Esophagus (tissue), 2 donors: ENCODE results near the gene ZNF274. TPM values are rescaled to one million over a fixed set of nuclear protein-coding genes. Genes with fewer than 3 reads are reported as not detected.
"Not testable (repeated sequence)": the region's sequence is repeated elsewhere in the genome, so short reads cannot be mapped to it uniquely, and the experiment has no call there.

ENCODE experiments used
- H3K27ac ChIP-seq, 2 donors: one replicate each; pipeline ENCODE4 v1.5.1; 2013; ENCODE audit warnings: low read depth in 2 of 2, mild to moderate bottlenecking in 2 of 2, inconsistent platforms in 1 of 2, low read length in 1 of 2, moderate library complexity in 1 of 2
- H3K27me3 ChIP-seq, 2 donors: one replicate each; pipeline ENCODE4 v1.6.1; 2013; ENCODE audit warnings: low read length in 2 of 2, control low read depth in 1 of 2, mild to moderate bottlenecking in 1 of 2; ENCODE audit not compliant: insufficient read depth in 2 of 2, control insufficient read depth in 1 of 2
- H3K36me3 ChIP-seq, 2 donors: one replicate each; pipeline ENCODE4 v1.6.1; 2013; ENCODE audit warnings: low read length in 1 of 2; ENCODE audit not compliant: control insufficient read depth in 2 of 2, insufficient read depth in 2 of 2
- H3K4me1 ChIP-seq, 2 donors: one replicate each; pipeline ENCODE4 v1.6.1; 2013; ENCODE audit warnings: low read length in 1 of 2; ENCODE audit not compliant: control insufficient read depth in 2 of 2, insufficient read depth in 2 of 2
- H3K4me3 ChIP-seq, 2 donors: one replicate each; pipeline ENCODE4 v1.5.1; 2013; ENCODE audit warnings: low read length in 2 of 2, mild to moderate bottlenecking in 2 of 2, low read depth in 1 of 2, moderate library complexity in 1 of 2
- H3K9me3 ChIP-seq, 2 donors: one replicate each; pipeline ENCODE4 v1.6.1; 2013; ENCODE audit warnings: mild to moderate bottlenecking in 2 of 2, low read depth in 1 of 2, low read length in 1 of 2, moderate library complexity in 1 of 2; ENCODE audit not compliant: control insufficient read depth in 2 of 2, insufficient read depth in 1 of 2
- WGBS, 2 donors: extraction: QIAGEN DNeasy Blood & Tissue Kit; methylation state at CpG; one replicate each; pipeline ENCODE4 v1.1.7; 2013; 5-methylcytosine and 5-hydroxymethylcytosine counted together
- polyA plus RNA-seq, 2 donors: library from polyadenylated mRNA; stranded (reverse); fragments of 200-250 nt; gene quantifications; one replicate each; pipeline ENCODE4 v1.2.3, GENCODE V29; 2013
- donor health status: healthy with polysubstance abuse.
- donor health status: Bipolar disorder and iron deficiency.

Gene ZNF274
- polyA plus RNA-seq, 2 donors: 15.4 to 16.7 TPM

DNA sequence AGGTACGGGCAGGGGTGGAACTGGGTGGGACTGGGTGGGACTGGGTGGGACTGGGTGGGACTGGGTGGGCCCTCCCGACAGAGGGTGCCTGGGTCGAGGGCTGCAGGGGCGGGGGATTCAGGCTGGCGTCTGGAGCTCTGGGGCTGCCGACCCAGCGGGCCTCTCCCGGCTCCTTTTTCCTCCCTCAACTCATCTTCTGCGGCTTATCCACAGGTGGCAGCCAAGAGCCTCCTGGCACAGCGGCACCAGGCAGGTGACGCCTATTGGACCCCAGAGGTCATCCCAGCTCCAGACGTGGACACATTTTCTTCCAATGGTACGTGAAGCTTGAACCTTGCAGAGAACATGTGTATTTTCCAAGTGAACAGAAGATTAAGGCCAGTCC, 46.4 kb downstream of the ZNF274 start:
- peaks cover 2 to 13% of the 10 kb centered on the region in 2 donors for H3K4me1 ChIP-seq
- peak overlapping the region; percentile 65 to 84 for H3K4me3 ChIP-seq
- 11 to 23% methylated on average over 11 to 13 of the region's 13 CpGs for WGBS, 2 donors
- H3K9me3 ChIP-seq: peaks cover 8 to 22% of the 10 kb centered on the region in 2 donors
- H3K27me3 ChIP-seq: no peaks in the 10 kb centered on the region
- H3K36me3 ChIP-seq: peaks cover 11 to 23% of the 10 kb centered on the region in 2 donors
- H3K27ac ChIP-seq: peak overlapping the region; percentile 86 to 88

DNA sequence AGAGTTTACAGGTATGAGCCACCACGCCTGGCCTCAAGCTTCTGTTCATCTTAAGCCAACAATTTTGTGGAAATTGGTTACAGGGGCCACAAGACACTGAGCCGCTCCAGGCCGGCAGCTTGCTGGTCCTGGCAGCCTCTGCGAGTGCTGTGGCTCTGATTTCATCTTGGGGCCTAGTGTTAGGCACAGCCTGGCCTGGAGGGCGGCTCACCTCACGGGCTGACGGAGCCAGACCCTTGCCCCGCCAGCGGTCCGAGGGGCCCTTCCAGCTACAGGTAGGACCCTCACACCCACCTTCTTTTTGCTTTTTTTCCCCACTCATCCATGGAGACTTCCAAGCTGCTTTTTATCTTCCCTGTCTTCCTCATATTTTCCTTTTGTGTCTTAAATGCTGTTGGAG, 54.5 kb downstream of the ZNF274 start:
- WGBS, 2 donors: 98% methylated on average over 10 of the region's 10 CpGs
- peaks cover 18 to 39% of the 10 kb centered on the region in 2 donors for H3K9me3 ChIP-seq
- H3K27me3 ChIP-seq: no peaks in the 10 kb centered on the region
- H3K36me3 ChIP-seq: peaks cover 13 to 30% of the 10 kb centered on the region in 2 donors
- no peaks in the 10 kb centered on the region for H3K4me1 ChIP-seq
- no peak overlapping the region for H3K4me3 ChIP-seq
- no peak overlapping the region for H3K27ac ChIP-seq

DNA sequence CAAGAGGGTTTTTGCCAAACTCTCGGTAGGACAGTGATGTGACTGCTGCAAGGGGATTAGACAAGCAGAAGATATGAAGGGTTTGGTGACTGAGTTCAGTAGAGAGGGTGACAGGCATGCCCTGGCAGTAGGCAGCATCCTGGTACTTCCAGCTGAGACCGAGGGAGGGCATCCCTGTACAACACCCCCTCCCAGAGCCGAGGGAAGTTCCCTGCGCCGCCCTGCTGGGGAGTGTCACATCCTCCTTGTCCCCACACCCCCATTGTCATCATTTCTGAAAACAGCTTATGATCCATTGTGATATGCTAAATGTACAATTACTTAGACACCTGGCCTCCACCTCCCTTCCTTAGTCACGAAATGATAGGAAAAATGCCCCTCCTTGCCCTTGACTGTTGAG, 60.5 kb downstream of the ZNF274 start:
- WGBS, 2 donors: 99% methylated on average over 6 of the region's 6 CpGs
- Histone ChIP-seq H3K9me3 (peaks cover 34 to 65% of the 10 kb centered on the region in 2 donors), H3K27me3 (no peaks in the 10 kb centered on the region), H3K4me3 (no peak overlapping the region), H3K27ac (no peak overlapping the region), H3K4me1 (no peaks in the 10 kb centered on the region), H3K36me3 (peaks cover 41 to 66% of the 10 kb centered on the region in 2 donors)

DNA sequence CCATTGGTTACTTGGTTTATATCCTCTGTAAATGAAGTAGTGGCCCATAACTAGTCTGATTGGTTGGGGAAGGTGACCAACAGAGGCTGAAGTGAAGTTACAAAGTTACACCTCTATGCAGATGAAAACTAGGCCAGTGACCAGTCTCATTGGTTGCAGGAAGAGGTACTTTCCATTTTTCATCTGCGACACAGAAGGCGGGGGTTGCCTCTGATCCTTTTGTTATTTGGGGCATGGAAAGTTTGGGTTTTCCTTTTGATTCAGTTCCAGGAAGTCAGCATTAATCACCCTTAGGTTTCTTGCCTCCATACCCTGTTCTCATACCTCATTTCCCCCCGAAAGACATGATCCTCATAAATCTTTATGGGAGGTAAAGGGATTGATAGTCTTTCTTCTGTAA, 66.0 kb downstream of the ZNF274 start:
- no peak overlapping the region for H3K4me3 ChIP-seq
- WGBS, 2 donors: 94 to 97% methylated on average over 3 of the region's 3 CpGs

DNA sequence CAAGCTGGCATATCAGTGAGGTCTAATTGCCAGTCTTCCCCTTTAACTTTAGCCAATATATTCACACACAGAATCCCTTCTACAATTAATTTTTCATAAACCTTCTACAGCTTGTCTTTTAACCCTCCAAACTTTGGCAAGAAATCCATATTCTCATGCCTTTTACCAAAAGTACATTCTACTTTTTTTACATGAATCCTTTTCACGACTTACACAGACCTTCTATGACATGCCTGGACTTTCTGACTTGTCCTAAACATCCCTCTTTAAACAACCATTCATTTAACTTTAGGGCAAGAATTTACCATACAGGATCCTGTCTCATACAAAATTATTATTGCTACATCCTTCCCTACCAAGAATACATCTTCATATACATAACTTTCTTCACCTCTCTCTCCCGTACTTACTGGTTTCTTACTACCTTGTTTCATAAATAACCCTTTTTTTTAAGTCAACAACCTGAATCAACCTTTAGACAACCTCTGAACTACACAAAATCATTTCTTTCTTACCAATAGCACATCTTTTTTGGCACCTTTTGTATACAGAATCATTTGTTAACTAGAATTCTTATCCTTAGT, 69.3 kb downstream of the ZNF274 start:
- Histone ChIP-seq H3K4me3 (peak overlapping the region in 1 of 2 donors; percentile 3), H3K9me3 (peaks cover 20 to 60% of the 10 kb centered on the region in 2 donors)
- 96 to 97% methylated on average over 2 of the region's 2 CpGs for WGBS, 2 donors

More for the DNA sequence above, 66.0 kb downstream of the ZNF274 start:
- Histone ChIP-seq H3K27ac (no peak overlapping the region), H3K36me3 (peaks cover 43 to 54% of the 10 kb centered on the region in 2 donors), H3K9me3 (peaks cover 25 to 64% of the 10 kb centered on the region in 2 donors), H3K4me1 (no peaks in the 10 kb centered on the region), H3K27me3 (no peaks in the 10 kb centered on the region)

DNA sequence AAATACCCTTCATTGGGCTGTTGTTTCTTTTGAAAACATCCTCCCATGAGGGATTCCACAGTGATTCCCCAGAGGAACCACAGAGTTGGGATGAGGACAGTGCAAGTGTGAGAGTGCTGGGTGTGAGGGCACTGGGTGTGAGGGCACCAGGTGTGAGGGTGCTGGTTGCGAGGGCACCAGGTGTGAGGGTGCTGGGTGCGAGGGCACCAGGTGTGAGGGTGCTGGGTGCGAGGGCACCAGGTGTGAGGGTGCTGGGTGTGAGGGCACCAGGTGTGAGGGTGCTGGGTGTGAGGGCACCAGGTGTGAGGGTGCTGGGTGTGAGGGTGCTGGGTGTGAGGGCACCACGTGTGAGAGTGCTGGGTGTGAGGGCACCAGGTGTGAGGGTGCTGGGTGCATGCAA, 75.4 kb downstream of the ZNF274 start:
- H3K36me3 ChIP-seq: peaks cover 21 to 36% of the 10 kb centered on the region in 2 donors
- WGBS, 2 donors: 89 to 92% methylated on average over 4 of the region's 4 CpGs
- not testable (repeated sequence) for H3K4me1 ChIP-seq, H3K27ac ChIP-seq, H3K4me3 ChIP-seq, H3K27me3 ChIP-seq
- peaks cover 51 to 73% of the 10 kb centered on the region in 2 donors for H3K9me3 ChIP-seq

More for the DNA sequence above, 69.3 kb downstream of the ZNF274 start:
- Histone ChIP-seq H3K27ac (no peak overlapping the region), H3K4me1 (no peaks in the 10 kb centered on the region), H3K36me3 (peaks cover 23 to 35% of the 10 kb centered on the region in 2 donors), H3K27me3 (no peaks in the 10 kb centered on the region)

DNA sequence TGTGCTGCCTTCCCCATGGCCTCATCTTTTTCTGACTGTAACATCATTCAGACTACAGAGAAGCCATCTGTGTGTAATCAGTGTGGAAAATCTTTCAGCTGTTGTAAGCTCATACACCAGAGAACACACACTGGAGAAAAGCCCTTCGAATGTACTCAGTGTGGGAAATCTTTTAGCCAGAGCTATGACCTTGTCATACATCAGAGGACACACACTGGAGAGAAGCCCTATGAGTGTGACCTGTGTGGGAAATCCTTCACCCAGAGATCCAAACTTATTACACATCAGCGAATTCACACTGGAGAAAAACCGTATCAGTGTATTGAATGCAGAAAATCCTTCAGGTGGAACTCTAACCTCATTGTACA, 78.7 kb downstream of the ZNF274 start:
- H3K4me3 ChIP-seq: no peak overlapping the region
- H3K27me3 ChIP-seq: peaks cover 0 to 4% of the 10 kb centered on the region in 2 donors
- H3K4me1 ChIP-seq: no peaks in the 10 kb centered on the region
- peaks cover 17 to 23% of the 10 kb centered on the region in 2 donors for H3K36me3 ChIP-seq
- whole genome bisulfite sequencing, 2 donors: 96 to 97% methylated on average over 3 of the region's 3 CpGs
- H3K9me3 ChIP-seq: peaks cover 54 to 77% of the 10 kb centered on the region in 2 donors
- no peak overlapping the region for H3K27ac ChIP-seq

DNA sequence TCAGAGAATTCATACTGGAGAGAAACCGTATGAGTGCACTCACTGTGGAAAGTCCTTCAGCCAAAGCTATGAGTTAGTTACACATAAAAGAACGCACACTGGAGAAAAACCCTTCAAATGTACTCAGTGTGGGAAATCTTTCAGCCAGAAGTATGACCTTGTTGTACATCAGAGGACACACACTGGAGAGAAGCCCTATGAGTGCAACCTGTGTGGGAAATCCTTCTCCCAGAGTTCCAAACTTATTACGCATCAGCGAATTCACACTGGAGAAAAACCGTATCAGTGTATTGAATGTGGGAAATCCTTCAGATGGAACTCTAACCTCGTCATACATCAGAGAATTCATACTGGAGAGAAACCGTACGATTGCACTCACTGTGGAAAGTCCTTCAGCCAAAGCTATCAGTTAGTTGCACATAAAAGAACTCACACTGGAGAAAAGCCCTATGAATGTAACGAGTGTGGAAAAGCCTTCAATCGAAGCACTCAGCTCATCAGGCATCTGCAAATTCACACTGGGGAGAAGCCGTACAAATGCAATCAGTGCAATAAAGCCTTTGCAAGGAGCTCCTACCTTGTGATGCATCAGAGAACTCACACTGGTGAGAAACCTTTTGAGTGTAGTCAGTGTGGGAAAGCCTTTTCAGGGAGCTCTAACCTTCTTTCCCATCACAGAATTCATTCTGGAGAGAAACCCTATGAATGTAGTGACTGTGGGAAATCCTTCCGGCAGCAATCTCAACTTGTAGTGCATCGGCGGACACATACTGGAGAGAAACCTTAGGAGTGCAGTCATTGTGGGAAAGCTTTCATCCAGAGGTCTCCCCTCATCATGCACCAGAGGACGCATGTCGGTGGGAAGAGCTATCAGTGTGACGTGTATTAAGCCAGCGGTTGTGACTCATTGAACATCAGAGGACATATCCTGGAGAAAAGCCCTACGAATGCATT, 79.4 kb downstream of the ZNF274 start:
- H3K4me3 ChIP-seq: no peak overlapping the region
- no peaks in the 10 kb centered on the region for H3K4me1 ChIP-seq

DNA sequence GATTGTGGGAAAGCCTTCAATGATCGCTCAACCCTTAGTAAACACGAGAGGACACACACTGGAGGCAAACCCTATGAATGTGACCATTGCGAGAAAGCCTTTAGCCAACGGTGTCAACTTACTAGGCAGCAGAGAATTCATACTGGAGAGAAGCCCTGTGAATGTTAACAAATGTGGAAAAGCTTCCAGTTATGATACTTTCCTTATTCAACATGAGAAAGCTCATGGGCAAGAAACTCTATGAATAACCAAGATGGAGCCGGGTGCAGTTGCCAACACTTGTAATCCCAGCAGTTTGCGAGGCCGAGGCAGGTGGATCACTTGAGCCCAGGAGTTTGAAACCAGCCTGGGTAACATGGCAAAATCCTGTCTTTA, 80.0 kb downstream of the ZNF274 start:
- 98 to 99% methylated on average over 7 of the region's 7 CpGs for WGBS, 2 donors
- Histone ChIP-seq H3K4me3 (no peak overlapping the region), H3K36me3 (peaks cover 11 to 20% of the 10 kb centered on the region in 2 donors), H3K27me3 (peaks cover 0 to 4% of the 10 kb centered on the region in 2 donors), H3K9me3 (peaks cover 44 to 72% of the 10 kb centered on the region in 2 donors), H3K4me1 (no peaks in the 10 kb centered on the region), H3K27ac (no peak overlapping the region)

More for the DNA sequence above, 79.4 kb downstream of the ZNF274 start:
- WGBS, 2 donors: 98% methylated on average over 19 of the region's 19 CpGs
- H3K27me3 ChIP-seq: peaks cover 0 to 4% of the 10 kb centered on the region in 2 donors
- H3K27ac ChIP-seq: no peak overlapping the region
- peaks cover 17 to 23% of the 10 kb centered on the region in 2 donors for H3K36me3 ChIP-seq
- H3K9me3 ChIP-seq: peaks cover 51 to 75% of the 10 kb centered on the region in 2 donors
